GM18868 (cell line): Measurements from ENCODE around the gene CDKL1.
"Not testable (repeated sequence)": the region's sequence is repeated elsewhere in the genome, so short reads cannot be mapped to it uniquely, and the experiment has no call there.

Experiments
- ATAC-seq: cut with Tn5 transposase; IDR thresholded peaks from one replicate; pipeline ENCODE4 v1.9.1; 2021; ENCODE audit warnings: mild to moderate bottlenecking, moderate library complexity; ENCODE audit not compliant: unreplicated experiment

Gene CDKL1

GRCh38 chr14:50388256-50388931 lies 8.3 kb downstream of the CDKL1 start:
- ATAC-seq, result no peak

- no peak for ATAC-seq
Observed at GRCh38 chr14:50387548-50387947, 9.1 kb downstream of the CDKL1 start.

GRCh38 chr14:50383618-50384225 lies 13.0 kb downstream of the CDKL1 start:
- ATAC-seq, result no peak

DNA sequence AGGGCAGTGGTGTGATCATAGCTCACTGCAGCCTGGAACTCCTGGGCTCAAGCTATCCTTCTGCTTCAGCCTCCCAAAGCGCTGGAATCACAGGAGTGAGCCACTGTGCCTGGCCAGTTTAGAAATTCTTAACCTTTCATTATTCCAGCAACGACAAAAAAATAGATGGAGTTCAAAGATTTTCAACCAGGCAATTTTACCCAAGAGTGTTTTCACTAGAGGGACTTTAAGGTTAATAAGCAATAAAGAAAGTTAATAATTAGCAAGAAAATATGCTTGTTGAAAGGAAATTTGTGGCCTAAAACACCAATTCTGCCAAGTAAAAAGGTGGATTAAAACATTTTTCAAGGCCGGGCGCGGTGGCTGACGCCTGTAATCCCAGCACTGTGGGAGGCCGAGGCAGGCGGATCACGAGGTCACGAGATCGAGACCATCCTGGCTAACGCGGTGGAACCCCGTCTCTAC lies 14.8 kb downstream of the CDKL1 start:
- no peak for ATAC-seq

GRCh38 chr14:50381008-50381407 lies 15.7 kb downstream of the CDKL1 start:
- no peak for ATAC-seq

GRCh38 chr14:50380455-50380854 lies 16.2 kb downstream of the CDKL1 start:
- ATAC-seq, result no peak

DNA sequence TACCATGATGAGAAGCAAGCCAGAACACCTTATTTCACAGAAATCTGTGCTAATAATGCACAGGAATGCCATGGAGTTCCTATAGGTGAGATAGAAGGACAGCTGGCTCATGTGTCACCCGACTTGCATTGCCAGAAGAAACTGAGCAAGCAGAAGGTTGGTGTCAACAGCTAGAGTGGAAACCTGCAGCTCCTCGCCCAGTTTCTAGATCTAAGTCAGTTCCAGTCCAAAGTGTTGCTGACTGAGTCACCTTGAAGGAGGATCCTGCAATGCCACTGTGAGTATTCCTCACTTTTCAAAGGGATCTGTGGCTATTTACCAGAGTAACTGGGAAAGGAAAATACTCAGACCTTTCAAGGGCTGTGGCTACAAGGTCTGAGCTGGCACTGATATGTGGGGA lies 17.1 kb downstream of the CDKL1 start:
- ATAC-seq, result no peak

GRCh38 chr14:50377550-50378085 lies 19.1 kb downstream of the CDKL1 start:
- ATAC-seq, result no peak

GRCh38 chr14:50375760-50376159 lies 20.9 kb downstream of the CDKL1 start:
- ATAC-seq, result no peak

GRCh38 chr14:50373959-50374358 lies 22.7 kb downstream of the CDKL1 start:
- no peak for ATAC-seq

GRCh38 chr14:50371546-50371945 lies 25.1 kb downstream of the CDKL1 start:
- ATAC-seq, result no peak

GRCh38 chr14:50366589-50366988 lies 30.1 kb downstream of the CDKL1 start:
- ATAC-seq, result no peak

DNA sequence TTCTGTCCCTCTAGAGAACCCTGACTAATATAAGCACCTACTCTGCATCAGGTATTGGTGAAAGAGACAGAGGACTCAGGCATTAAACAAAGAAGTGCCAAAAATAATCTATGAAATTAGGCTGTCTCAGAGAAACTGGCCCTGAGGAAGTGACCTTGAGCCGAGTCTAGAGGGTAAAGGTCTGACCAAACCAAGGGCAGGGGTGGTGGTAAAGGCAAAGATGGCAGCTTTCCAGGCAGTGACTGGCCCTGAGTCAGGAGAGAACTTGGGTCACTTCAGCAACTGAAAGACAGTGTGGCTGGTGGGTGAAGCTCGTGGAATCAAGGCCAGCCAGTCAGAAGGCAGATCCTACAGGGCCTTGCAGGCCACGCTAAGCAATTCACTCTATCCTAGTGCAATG lies 30.6 kb downstream of the CDKL1 start:
- ATAC-seq, result no peak

GRCh38 chr14:50365572-50365971 lies 31.1 kb downstream of the CDKL1 start:
- ATAC-seq, result not testable (repeated sequence)

DNA sequence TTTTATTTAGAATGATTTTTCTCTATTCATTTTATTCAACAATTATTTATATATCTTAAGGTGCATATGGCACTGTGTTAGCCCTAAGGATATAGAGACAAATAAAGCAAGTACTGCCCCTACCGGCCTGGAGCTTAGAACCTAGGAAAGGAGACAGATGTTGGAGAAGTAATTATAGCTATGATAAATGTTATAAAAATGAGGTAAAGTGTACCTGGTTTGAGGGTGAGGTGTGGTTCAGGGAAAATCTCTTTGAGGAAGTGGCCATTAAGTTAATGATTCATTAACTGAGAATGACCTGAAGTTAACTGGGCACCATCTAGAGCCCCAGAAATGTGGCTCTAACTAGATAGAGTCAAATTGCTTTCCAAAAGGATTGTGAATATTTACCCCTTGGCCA lies 31.9 kb downstream of the CDKL1 start:
- no peak for ATAC-seq

GRCh38 chr14:50363714-50364111 lies 33.0 kb downstream of the CDKL1 start:
- ATAC-seq, result peak; percentile 98

GRCh38 chr14:50362764-50363713 lies 33.6 kb downstream of the CDKL1 start:
- peak; percentile 21 for ATAC-seq

- not testable (repeated sequence) for ATAC-seq
Observed at GRCh38 chr14:50361473-50362403, 34.9 kb downstream of the CDKL1 start.

DNA sequence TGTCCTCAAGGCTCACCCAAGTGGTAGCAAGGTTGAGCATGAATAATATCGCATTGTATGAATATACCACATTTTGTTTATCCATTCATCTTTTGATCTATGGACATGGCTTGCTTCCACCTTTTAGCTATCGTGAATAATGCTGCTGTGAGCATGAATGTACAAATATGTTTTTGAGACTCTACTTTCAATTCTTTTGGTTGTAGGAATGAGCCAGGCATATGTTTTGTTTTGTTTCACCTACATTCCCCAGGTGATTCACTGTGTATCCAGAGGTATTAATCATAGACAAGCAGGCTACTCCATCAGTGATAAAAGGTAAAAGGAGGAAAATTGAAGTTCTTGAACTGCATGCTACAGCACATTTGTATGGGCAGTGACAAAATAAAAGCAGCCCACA lies 35.8 kb downstream of the CDKL1 start:
- ATAC-seq, result no peak

DNA sequence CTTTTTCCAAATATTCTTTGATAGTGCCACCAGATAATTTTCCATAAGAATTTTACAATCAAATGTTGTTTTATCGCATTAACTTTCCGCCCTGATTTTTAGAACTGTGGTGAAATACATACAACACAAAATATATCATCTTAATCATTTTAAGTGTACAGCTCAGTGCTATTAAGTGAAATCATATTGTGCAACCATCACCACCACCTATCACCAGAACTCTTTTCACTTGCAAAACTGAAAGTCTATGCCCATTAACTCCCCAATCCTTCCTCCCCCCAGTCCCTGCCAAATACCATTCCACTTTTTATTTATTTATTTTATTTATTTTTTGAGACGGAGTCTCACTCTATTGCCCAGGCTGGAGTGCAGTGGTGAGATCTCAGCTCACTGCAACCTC lies 36.6 kb downstream of the CDKL1 start:
- ATAC-seq, result no peak
